Kidney (tissue), 14 donors: ENCODE results near the gene DLGAP4. TPM values are rescaled to one million over a fixed set of nuclear protein-coding genes. Genes with fewer than 3 reads are reported as not detected.

Source experiments
- DNase-seq, 5 donors: peaks; one replicate each; pipeline ENCODE4 v3.0.0-alpha.2; 2013 to 2020
- FAIRE-seq: peaks from 2 replicates; lab custom pipeline; 2012; peaks lifted over from hg19 to GRCh38; lab: Jason Lieb, UNC
- H3K27ac ChIP-seq, 2 donors: one replicate each; pipeline ENCODE4 v1.7.0; 2013; ENCODE audit warnings: low read depth in 2 of 2, low read length in 2 of 2, inconsistent platforms in 1 of 2
- H3K27me3 ChIP-seq: one replicate; pipeline ENCODE4 v1.7.1; 2013; ENCODE audit warnings: low read length, inconsistent platforms; ENCODE audit not compliant: control insufficient read depth, insufficient read depth
- H3K36me3 ChIP-seq, 3 donors: one replicate each; pipeline versions ENCODE4 v1.7.0 to v1.7.1; 2013; ENCODE audit warnings: low read length in 3 of 3, control low read depth in 1 of 3, inconsistent platforms in 1 of 3; ENCODE audit not compliant: insufficient read depth in 3 of 3, control insufficient read depth in 2 of 3
- H3K4me1 ChIP-seq, 3 donors: one replicate each; pipeline versions ENCODE4 v1.7.0 to v1.7.1; 2013; ENCODE audit warnings: low read length in 3 of 3, inconsistent platforms in 1 of 3, low read depth in 1 of 3; ENCODE audit not compliant: control insufficient read depth in 2 of 3, insufficient read depth in 2 of 3
- H3K4me3 ChIP-seq, 3 donors: one replicate each; pipeline versions ENCODE4 v1.7.0 to v1.8.1; 2013; ENCODE audit warnings: low read length in 3 of 3, control low read depth in 1 of 3, inconsistent platforms in 1 of 3
- H3K9ac ChIP-seq, 3 donors: one replicate each; pipeline versions ENCODE4 v1.7.0 to v1.7.1; 2013; ENCODE audit warnings: low read length in 3 of 3, control low read depth in 1 of 3, inconsistent platforms in 1 of 3
- H3K9me3 ChIP-seq, 3 donors: one replicate each; pipeline versions ENCODE4 v1.7.0 to v1.7.1; 2013; ENCODE audit warnings: low read length in 3 of 3, control low read depth in 1 of 3, inconsistent platforms in 1 of 3; ENCODE audit not compliant: control insufficient read depth in 2 of 3, insufficient read depth in 1 of 3
- CTCF ChIP-seq: IDR thresholded peaks from 3 replicates; pipeline ENCODE4 v1.5.1; 2012; ENCODE audit warnings: mild to moderate bottlenecking, moderate library complexity, borderline replicate concordance; ENCODE audit not compliant: insufficient read depth; ENCODE audit errors: extremely low read depth
- intact Hi-C: fragments of 100-400 bp; cut with DNase I; formaldehyde crosslinking; loops from one replicate; pipeline ENCODE4 v1.11.1; 2022
- polyA plus RNA-seq: library from polyadenylated mRNA; stranded (reverse); fragments of 350-450 nt; fragmentation: Illumina TruSeq; extraction: RNeasy Lipid Tissue Mini Kit (QIAGEN cat#74804); gene quantifications from one replicate; pipeline ENCODE4 v1.2.3, GENCODE V29; 2014; ENCODE audit warnings: low read depth, low replicate concordance; ENCODE audit not compliant: insufficient read depth
- total RNA-seq: library from RNA; stranded (reverse); fragmentation: NEBNext Ultra II Directional; extraction: Animal tissue kit (Norgen Biotek cat#: 25700); gene quantifications from one replicate; pipeline ENCODE4 v1.2.1, GENCODE V29; 2021
- donor health status: control.
- donor health status: control.
- donor health status: control.
- donor health status: control.
- donor health status: control.
- donor health status: DM: yes; HTN: yes; CAD: no.
- donor health status: Normal renal cell carcinoma (clear cell type).

DLGAP4 gene
- total and polyA plus RNA-seq, 2 donors from 2014 or later: 19.6 to 62.4 TPM

DNA sequence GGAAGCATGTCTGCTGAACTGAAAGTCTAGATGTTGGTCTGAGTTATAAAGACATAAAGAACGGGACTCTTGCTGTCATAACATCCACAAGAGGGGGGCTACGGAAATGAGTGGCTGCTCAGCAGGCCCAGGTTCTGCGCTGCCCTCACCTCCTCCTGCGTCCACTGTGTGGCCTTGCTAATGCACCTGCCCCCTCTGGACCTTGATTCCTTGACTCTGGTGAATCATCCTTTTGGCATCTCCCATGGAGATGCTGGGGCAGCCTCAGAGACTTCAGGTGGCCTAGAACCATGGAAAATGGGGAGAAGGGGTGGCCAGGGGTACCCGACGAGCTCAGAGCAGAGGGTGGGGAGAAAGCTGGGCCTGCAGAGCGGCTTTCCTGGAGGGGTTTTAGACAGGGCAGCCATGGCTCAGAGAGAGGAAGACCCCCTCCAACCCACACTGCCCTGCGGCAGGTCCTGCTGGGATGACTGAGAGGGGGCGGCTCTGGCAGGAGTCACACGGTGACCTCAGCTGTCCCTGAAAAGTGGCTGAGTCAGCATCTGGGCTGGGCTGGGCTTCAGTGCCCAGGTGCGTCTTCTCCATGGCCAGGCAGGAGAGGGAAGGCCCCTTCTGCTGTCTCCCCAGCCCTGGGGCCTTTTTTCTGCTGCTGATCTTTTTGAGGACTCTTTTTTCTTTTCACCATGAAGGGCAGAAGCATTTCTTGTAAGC, 46.9 kb downstream of the DLGAP4 start:
- Histone ChIP-seq H3K9me3 (no peaks in the 10 kb centered on the region), H3K4me3 (no peak overlapping the region), H3K27me3 (no peaks in the 10 kb centered on the region), H3K9ac (no peak overlapping the region), H3K36me3 (no peaks in the 10 kb centered on the region), H3K27ac (no peak overlapping the region), H3K4me1 (no peaks in the 10 kb centered on the region)
- no peak for TF ChIP-seq CTCF
- intact Hi-C loops: no loop called here
- DNase-seq: no peak
- no peak for FAIRE-seq

DNA sequence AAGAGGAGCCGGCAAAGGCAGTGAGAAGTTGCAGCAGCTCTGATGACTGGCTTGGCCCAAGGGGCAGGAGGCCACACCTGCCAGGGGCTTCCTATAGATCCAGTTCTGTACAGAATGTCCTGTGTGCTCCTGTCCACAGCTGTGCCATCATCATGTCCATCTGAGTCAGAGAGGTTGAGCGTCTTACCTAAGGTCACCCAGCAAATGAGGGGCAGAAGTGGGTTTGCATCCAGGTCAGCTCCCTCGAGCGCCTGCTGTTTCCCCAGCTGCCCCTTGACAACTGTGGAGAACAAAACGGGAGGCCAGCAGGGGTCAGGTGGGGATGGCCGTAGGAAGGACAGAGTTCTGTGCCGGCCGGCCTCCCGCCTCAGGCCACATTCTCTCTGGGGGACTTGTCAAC, 47.6 kb downstream of the DLGAP4 start:
- no peaks in the 10 kb centered on the region for H3K27me3 ChIP-seq
- no peak for FAIRE-seq
- H3K4me3 ChIP-seq: no peak overlapping the region
- no peak for DNase-seq
- TF ChIP-seq CTCF: no peak
- no peak overlapping the region for H3K9ac ChIP-seq
- H3K36me3 ChIP-seq: no peaks in the 10 kb centered on the region
- intact Hi-C loops: no loop called here
- H3K27ac ChIP-seq: no peak overlapping the region
- H3K9me3 ChIP-seq: no peaks in the 10 kb centered on the region
- H3K4me1 ChIP-seq: no peaks in the 10 kb centered on the region

DNA sequence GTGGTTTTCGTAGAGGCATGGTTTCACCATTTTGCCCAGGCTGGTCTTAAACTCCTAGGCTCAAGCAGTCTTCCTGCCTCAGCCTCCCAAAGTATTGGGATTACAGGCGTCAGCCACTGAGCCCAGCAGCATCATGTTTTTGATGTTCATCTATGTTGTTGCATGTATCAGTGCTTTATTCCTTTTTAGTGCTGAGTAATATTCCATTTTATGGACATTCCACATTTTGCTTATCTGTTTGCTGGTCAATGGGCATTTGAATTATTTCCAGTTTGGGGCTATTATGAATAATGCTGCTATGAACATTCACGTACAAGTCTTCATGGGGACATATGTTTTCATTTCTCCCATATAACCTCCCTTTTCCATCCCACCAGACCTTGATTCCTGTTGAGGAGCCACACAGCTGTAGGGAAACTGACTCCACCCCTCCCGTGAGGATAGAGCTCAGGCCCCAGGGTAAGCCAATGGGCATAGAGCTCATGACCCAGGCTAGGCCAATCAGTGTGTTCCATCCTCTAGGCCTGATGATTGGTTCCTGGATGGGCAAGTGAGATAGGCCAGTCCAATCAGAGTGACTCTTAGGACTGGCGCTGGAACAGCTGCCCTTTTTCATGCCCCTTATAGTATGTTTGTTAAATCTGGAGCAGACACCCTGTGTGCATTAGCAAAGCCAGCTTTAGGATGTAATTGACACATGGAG, 49.5 kb downstream of the DLGAP4 start:
- no peaks in the 10 kb centered on the region for H3K36me3 ChIP-seq
- no peak overlapping the region for H3K27ac ChIP-seq
- no peak for TF ChIP-seq CTCF
- no peak overlapping the region for H3K9ac ChIP-seq
- FAIRE-seq (no peak), DNase-seq (no peak)
- no peaks in the 10 kb centered on the region for H3K4me1 ChIP-seq
- intact Hi-C loops: no loop called here
- H3K9me3 ChIP-seq: no peaks in the 10 kb centered on the region
- H3K27me3 ChIP-seq: no peaks in the 10 kb centered on the region
- H3K4me3 ChIP-seq: no peak overlapping the region
